ENCODE measurements around the gene ATP5F1E.
"Not testable (repeated sequence)": the region's sequence is repeated elsewhere in the genome, so short reads cannot be mapped to it uniquely, and the experiment has no call there.

ATP5F1E gene

GRCh38 chr20:59014680-59015389 lies 17.3 kb downstream of the ATP5F1E start:
- TF ChIP-seq, protein P1, sequence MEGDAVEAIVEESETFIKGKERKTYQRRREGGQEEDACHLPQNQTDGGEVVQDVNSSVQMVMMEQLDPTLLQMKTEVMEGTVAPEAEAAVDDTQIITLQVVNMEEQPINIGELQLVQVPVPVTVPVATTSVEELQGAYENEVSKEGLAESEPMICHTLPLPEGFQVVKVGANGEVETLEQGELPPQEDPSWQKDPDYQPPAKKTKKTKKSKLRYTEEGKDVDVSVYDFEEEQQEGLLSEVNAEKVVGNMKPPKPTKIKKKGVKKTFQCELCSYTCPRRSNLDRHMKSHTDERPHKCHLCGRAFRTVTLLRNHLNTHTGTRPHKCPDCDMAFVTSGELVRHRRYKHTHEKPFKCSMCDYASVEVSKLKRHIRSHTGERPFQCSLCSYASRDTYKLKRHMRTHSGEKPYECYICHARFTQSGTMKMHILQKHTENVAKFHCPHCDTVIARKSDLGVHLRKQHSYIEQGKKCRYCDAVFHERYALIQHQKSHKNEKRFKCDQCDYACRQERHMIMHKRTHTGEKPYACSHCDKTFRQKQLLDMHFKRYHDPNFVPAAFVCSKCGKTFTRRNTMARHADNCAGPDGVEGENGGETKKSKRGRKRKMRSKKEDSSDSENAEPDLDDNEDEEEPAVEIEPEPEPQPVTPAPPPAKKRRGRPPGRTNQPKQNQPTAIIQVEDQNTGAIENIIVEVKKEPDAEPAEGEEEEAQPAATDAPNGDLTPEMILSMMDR (IDR thresholded peaks at IDR 0.05; ENCODE audit: insufficient read depth, low read length, poor library complexity, severe bottlenecking) = no peak
- peaks cover 1% of the 10 kb centered on the region; the same call in 1 of the 2 replicates for H3K36me3 ChIP-seq (ENCODE audit: control insufficient read depth, insufficient read depth, low read length)
- H3K27me3 ChIP-seq (replicated peaks; ENCODE audit: control insufficient read depth, insufficient read depth, low read length) = no peaks in the 10 kb centered on the region
- no peak for DNase-seq (ENCODE audit: extremely low read depth, insufficient read length)
- no peak overlapping the region for H3K4me3 ChIP-seq (replicated peaks; ENCODE audit: low read depth, low read length)

GRCh38 chr20:59013959-59014608 lies 18.1 kb downstream of the ATP5F1E start:
- peaks cover 1% of the 10 kb centered on the region; the same call in 1 of the 2 replicates for H3K36me3 ChIP-seq (ENCODE audit: control insufficient read depth, insufficient read depth, low read length)
- TF ChIP-seq, protein P1 (IDR thresholded peaks at IDR 0.05; ENCODE audit: insufficient read depth, low read length, poor library complexity, severe bottlenecking) = no peak
- DNase-seq (ENCODE audit: extremely low read depth, insufficient read length) = no peak
- H3K27me3 ChIP-seq (replicated peaks; ENCODE audit: control insufficient read depth, insufficient read depth, low read length) = no peaks in the 10 kb centered on the region
- no peak overlapping the region for H3K4me3 ChIP-seq (replicated peaks; ENCODE audit: low read depth, low read length)

- Histone ChIP-seq H3K36me3 (ENCODE audit: control insufficient read depth, insufficient read depth, low read length) (peaks cover 1% of the 10 kb centered on the region; the same call in 1 of the 2 replicates), H3K4me3 (replicated peaks; ENCODE audit: low read depth, low read length) (no peak overlapping the region), H3K27me3 (replicated peaks; ENCODE audit: control insufficient read depth, insufficient read depth, low read length) (no peaks in the 10 kb centered on the region)
- TF ChIP-seq, protein P1 (IDR thresholded peaks at IDR 0.05; ENCODE audit: insufficient read depth, low read length, poor library complexity, severe bottlenecking) = no peak
- DNase-seq (ENCODE audit: extremely low read depth, insufficient read length) = no peak
These were observed 18.8 kb downstream of the ATP5F1E start for GRCh38 chr20:59013031-59013951.

DNA sequence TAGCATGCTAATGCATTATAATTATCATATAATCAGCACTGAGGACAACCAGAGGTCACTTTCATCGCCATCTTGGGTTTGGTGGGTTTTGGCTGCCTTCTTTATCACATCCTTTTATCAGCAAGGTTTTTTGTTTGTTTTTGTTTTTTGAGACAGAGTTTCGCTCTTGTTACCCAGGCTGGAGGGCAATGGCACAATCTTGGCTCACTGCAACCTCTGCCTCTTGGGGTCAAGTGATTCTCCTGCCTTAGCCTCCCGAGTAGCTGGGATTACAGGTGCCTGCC lies 20.3 kb downstream of the ATP5F1E start:
- not testable (repeated sequence) for H3K27me3 ChIP-seq (replicated peaks; ENCODE audit: control insufficient read depth, insufficient read depth, low read length); DNase-seq (ENCODE audit: extremely low read depth, insufficient read length); H3K4me3 ChIP-seq (replicated peaks; ENCODE audit: low read depth, low read length); H3K36me3 ChIP-seq (ENCODE audit: control insufficient read depth, insufficient read depth, low read length)

DNA sequence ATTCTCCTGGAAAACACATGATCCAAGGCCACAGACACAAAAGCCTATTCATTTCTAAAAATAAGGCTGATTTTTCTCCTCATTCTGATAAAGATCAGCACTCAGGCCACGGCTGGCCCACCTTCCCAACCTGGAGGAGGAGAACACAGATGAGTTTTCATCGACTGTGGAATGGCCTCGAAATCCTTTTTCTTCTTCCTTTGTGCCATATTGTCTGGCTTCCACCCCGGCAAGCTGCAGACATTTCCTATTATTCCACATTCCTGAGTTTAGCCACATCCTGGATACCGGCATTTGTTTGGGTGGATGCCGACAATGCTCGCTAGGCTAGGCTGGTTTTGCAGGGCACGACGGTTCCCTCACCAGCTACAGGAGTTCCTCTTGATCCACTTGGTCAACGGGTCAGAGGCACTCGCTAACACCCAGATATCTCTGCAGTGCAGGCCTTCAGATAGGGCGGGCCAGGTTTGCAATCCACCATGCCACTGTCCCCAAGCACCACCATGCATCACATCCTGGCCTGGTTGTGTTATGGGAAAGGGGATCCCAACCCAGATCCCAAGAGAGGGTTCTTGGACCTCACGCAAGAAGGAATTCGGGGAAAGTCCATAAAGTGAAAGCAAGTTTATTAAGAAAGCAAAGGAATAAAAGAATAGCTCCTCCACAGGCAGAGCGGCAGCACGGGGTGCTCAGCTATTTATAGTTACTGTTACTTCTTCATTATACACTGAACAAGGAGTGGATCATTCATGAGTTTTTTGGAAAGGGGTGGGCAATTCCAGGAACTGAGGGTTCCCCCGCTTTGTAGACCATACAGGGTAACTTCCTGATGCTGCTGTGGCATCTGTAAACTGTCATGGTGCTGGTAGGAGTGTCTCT lies 20.9 kb downstream of the ATP5F1E start:
- Histone ChIP-seq H3K36me3 (ENCODE audit: control insufficient read depth, insufficient read depth, low read length) (no peaks in the 10 kb centered on the region), H3K4me3 (replicated peaks; ENCODE audit: low read depth, low read length) (no peak overlapping the region), H3K27me3 (replicated peaks; ENCODE audit: control insufficient read depth, insufficient read depth, low read length) (no peaks in the 10 kb centered on the region)
- TF ChIP-seq, protein P1 (IDR thresholded peaks at IDR 0.05; ENCODE audit: insufficient read depth, low read length, poor library complexity, severe bottlenecking) = no peak
- no peak for DNase-seq (ENCODE audit: extremely low read depth, insufficient read length)

Data from GM06990 (cell line).